Nephron (organoid): ENCODE measurements around the gene TUT4.

ENCODE experiments used
- H3K27ac Mint-ChIP-seq, 3 experiments: 2 replicates each; pipeline ENCODE4 v1.8.0; 2020; ENCODE audit warnings: mixed read lengths in 3 of 3, mild to moderate bottlenecking in 2 of 3, moderate library complexity in 1 of 3
- H3K27me3 Mint-ChIP-seq: 2 replicates; pipeline ENCODE4 v1.8.0; 2021; ENCODE audit warnings: low read depth, mild to moderate bottlenecking, moderate library complexity, mixed read lengths
- H3K36me3 Mint-ChIP-seq: 2 replicates; pipeline ENCODE4 v1.8.0; 2020; ENCODE audit warnings: low read depth, mixed read lengths
- H3K4me1 Mint-ChIP-seq: 2 replicates; pipeline ENCODE4 v1.8.0; 2020; ENCODE audit warnings: mixed read lengths
- H3K4me3 Mint-ChIP-seq, 3 experiments: 2 replicates each; pipeline ENCODE4 v1.8.0; 2020; ENCODE audit warnings: mild to moderate bottlenecking in 3 of 3, mixed read lengths in 3 of 3, moderate library complexity in 2 of 3
- H3K9me3 Mint-ChIP-seq: 2 replicates; pipeline ENCODE4 v1.8.0; 2020; ENCODE audit warnings: mixed read lengths
- TF ChIP-seq, protein P1 (sequence below), 3 experiments: fragments of 200-600 bp; sonication (generic); IDR thresholded peaks; one replicate each; pipeline ENCODE4 v1.5.0; 2021; ENCODE audit warnings: antibody characterized with exemption in 3 of 3; ENCODE audit not compliant: unreplicated experiment in 3 of 3

The TUT4 gene

DNA sequence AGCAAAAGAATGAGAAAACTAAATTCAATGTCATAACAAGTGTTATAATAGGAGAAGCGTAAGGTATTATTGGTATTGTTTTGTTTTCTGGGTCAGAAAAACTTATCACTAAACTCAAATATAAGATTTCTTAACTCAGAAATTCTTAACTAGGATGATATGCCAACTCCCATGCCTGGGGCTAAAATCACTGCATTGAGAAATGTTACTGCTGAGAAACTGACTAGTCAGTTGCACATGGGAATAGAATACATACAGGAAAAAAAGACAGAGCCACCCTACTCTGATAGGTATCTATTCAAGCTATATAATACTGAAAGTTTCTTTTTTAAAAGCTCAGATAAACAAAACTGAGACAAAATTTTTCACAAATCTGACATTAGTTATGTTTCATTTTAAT lies 92.2 kb downstream of the TUT4 start:
- H3K27me3 Mint-ChIP-seq = no peaks in the 10 kb centered on the region
- TF ChIP-seq, protein P1, sequence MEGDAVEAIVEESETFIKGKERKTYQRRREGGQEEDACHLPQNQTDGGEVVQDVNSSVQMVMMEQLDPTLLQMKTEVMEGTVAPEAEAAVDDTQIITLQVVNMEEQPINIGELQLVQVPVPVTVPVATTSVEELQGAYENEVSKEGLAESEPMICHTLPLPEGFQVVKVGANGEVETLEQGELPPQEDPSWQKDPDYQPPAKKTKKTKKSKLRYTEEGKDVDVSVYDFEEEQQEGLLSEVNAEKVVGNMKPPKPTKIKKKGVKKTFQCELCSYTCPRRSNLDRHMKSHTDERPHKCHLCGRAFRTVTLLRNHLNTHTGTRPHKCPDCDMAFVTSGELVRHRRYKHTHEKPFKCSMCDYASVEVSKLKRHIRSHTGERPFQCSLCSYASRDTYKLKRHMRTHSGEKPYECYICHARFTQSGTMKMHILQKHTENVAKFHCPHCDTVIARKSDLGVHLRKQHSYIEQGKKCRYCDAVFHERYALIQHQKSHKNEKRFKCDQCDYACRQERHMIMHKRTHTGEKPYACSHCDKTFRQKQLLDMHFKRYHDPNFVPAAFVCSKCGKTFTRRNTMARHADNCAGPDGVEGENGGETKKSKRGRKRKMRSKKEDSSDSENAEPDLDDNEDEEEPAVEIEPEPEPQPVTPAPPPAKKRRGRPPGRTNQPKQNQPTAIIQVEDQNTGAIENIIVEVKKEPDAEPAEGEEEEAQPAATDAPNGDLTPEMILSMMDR (IDR thresholded peaks at IDR 0.05; ENCODE audit: unreplicated experiment in 3 of 3) = no peak
- H3K9me3 Mint-ChIP-seq = no peaks in the 10 kb centered on the region

DNA sequence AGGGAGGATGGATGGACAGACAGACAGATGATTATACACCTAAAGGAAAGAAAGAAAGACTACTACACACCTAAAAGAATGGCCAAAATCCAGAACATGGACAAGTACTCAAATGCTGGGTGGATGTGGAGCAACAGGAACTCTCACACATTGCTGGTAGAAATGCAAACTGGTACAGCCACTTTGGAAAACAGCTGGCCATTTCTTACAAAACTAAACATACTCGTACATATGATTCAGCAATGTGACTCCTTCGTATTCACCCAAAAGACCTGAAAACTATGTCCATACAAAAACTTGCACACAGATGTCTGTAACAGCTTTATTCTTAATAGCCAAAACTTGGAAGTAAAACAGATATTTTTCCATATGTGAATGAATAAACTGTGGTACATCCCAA lies 97.2 kb downstream of the TUT4 start:
- H3K4me3 Mint-ChIP-seq = no peak overlapping the region
- no peak overlapping the region for H3K27ac Mint-ChIP-seq
- peaks cover 66% of the 10 kb centered on the region for H3K36me3 Mint-ChIP-seq
- TF ChIP-seq, protein P1 (IDR thresholded peaks at IDR 0.05; ENCODE audit: unreplicated experiment in 3 of 3) = no peak
- no peaks in the 10 kb centered on the region for H3K4me1 Mint-ChIP-seq
- no peaks in the 10 kb centered on the region for H3K27me3 Mint-ChIP-seq
- H3K9me3 Mint-ChIP-seq = no peaks in the 10 kb centered on the region

More for the DNA sequence above, 92.2 kb downstream of the TUT4 start:
- Mint-ChIP-seq H3K4me1 (no peaks in the 10 kb centered on the region), H3K36me3 (peaks cover 46% of the 10 kb centered on the region), H3K4me3 (no peak overlapping the region), H3K27ac (no peak overlapping the region)

- TF ChIP-seq, protein P1 (IDR thresholded peaks at IDR 0.05; ENCODE audit: unreplicated experiment in 3 of 3) = no peak
- H3K4me3 Mint-ChIP-seq = no peak overlapping the region
- no peaks in the 10 kb centered on the region for H3K4me1 Mint-ChIP-seq
- no peaks in the 10 kb centered on the region for H3K9me3 Mint-ChIP-seq
- H3K36me3 Mint-ChIP-seq = peaks cover 61% of the 10 kb centered on the region
- no peaks in the 10 kb centered on the region for H3K27me3 Mint-ChIP-seq
- no peak overlapping the region for H3K27ac Mint-ChIP-seq
Measured at GRCh38 chr1:52454779-52455178, 98.1 kb downstream of the TUT4 start.

- H3K4me3 Mint-ChIP-seq = no peak overlapping the region
- H3K36me3 Mint-ChIP-seq = peaks cover 62% of the 10 kb centered on the region
- H3K27ac Mint-ChIP-seq = no peak overlapping the region
- H3K9me3 Mint-ChIP-seq = no peaks in the 10 kb centered on the region
- H3K4me1 Mint-ChIP-seq = no peaks in the 10 kb centered on the region
- no peaks in the 10 kb centered on the region for H3K27me3 Mint-ChIP-seq
- TF ChIP-seq, protein P1 (IDR thresholded peaks at IDR 0.05; ENCODE audit: unreplicated experiment in 3 of 3) = no peak
Measured at GRCh38 chr1:52454127-52454526, 98.8 kb downstream of the TUT4 start.

GRCh38 chr1:52444463-52444862 lies 108.4 kb downstream of the TUT4 start:
- H3K27me3 Mint-ChIP-seq = no peaks in the 10 kb centered on the region
- TF ChIP-seq, protein P1 (IDR thresholded peaks at IDR 0.05; ENCODE audit: unreplicated experiment in 3 of 3) = no peak
- no peak overlapping the region for H3K27ac Mint-ChIP-seq
- H3K4me1 Mint-ChIP-seq = no peaks in the 10 kb centered on the region
- no peaks in the 10 kb centered on the region for H3K9me3 Mint-ChIP-seq
- H3K4me3 Mint-ChIP-seq = no peak overlapping the region
- H3K36me3 Mint-ChIP-seq = peaks cover 48% of the 10 kb centered on the region

DNA sequence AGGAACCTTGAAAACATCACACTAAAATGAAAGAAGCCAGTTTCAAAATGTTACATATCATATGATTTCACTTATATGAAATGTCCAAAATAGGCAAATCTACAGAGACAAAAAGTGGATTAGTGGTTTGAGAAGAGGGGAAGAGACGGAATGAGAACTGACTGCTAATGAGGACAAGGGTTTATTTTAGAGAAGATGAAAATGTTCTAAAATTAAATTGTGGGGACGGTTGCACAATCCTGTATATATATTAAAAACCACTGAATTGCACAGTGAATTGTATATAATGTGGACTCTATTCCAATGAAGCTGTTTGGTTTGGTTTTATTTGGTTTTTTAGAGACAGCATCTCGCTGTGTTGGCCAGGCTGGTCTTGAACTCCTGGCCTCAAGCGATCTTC lies 112.9 kb downstream of the TUT4 start:
- H3K36me3 Mint-ChIP-seq = peaks cover 66% of the 10 kb centered on the region
- H3K4me3 Mint-ChIP-seq = no peak overlapping the region
- TF ChIP-seq, protein P1 (IDR thresholded peaks at IDR 0.05; ENCODE audit: unreplicated experiment in 3 of 3) = no peak
- no peaks in the 10 kb centered on the region for H3K4me1 Mint-ChIP-seq
- no peak overlapping the region for H3K27ac Mint-ChIP-seq
- no peaks in the 10 kb centered on the region for H3K27me3 Mint-ChIP-seq
- no peaks in the 10 kb centered on the region for H3K9me3 Mint-ChIP-seq
